Measurements from ENCODE around the gene DEPDC1. TPM values are rescaled to one million over a fixed set of nuclear protein-coding genes. Genes with fewer than 3 reads are reported as not detected.

DEPDC1 gene
- total RNA-seq, 1 donor from 2014 or later = 2.6 TPM

DNA sequence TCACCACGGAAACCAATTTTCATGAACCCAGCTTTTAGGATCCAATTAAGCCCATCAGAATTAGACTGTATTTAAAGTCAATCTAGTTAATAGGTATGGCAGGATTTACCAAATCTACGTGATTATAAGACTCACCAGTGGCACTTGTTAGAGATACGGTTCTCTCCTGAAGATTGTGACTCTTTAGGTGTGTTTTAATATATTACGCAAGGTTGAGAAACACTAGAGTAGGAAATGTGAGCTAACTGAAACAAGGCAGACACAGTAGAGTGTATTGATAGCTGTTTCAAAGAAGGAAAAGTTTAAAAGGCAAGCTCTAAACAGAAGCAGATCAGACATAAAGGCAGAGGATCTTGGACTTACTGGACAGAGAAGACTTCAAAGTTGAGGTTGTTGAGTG lies 35.9 kb downstream of the DEPDC1 start:
- Histone ChIP-seq H4K20me1 (ENCODE audit: insufficient read depth, low read length) (no peaks in the 10 kb centered on the region), H3K4me2 (ENCODE audit: low read length) (no peak overlapping the region), H3K9me3 (ENCODE audit: insufficient read depth, low read depth, low read length) (no peaks in the 10 kb centered on the region), H3K27me3 (ENCODE audit: insufficient read depth, low read length) (no peaks in the 10 kb centered on the region), H3K4me3 (ENCODE audit: insufficient read depth, low read depth, low read length) (no peak overlapping the region), H3K9ac (ENCODE audit: low read length) (no peak overlapping the region), H3K27ac (ENCODE audit: low read depth, low read length) (no peak overlapping the region), H2AFZ (ENCODE audit: low read depth, low read length) (no peak overlapping the region), H3K36me3 (ENCODE audit: insufficient read depth, low read length) (no peaks in the 10 kb centered on the region), H3K79me2 (ENCODE audit: insufficient read depth, low read length) (no peaks in the 10 kb centered on the region), H3K4me1 (ENCODE audit: insufficient read depth, low read length) (no peaks in the 10 kb centered on the region)
- no peaks in the 10 kb centered on the region for H3K4me1 Mint-ChIP-seq (ENCODE audit: low read depth, unreplicated experiment)
- DNase-seq (ENCODE audit: low read depth) = no peak
- no peak for FAIRE-seq
- H3K4me3 Mint-ChIP-seq (ENCODE audit: unreplicated experiment) = no peak overlapping the region
- H3K27ac Mint-ChIP-seq (ENCODE audit: unreplicated experiment) = no peak overlapping the region
- H3K36me3 Mint-ChIP-seq (ENCODE audit: low read depth, unreplicated experiment) = no peaks in the 10 kb centered on the region
- H3K9me3 Mint-ChIP-seq (ENCODE audit: unreplicated experiment) = peaks cover 4% of the 10 kb centered on the region
- TF ChIP-seq, protein P1, sequence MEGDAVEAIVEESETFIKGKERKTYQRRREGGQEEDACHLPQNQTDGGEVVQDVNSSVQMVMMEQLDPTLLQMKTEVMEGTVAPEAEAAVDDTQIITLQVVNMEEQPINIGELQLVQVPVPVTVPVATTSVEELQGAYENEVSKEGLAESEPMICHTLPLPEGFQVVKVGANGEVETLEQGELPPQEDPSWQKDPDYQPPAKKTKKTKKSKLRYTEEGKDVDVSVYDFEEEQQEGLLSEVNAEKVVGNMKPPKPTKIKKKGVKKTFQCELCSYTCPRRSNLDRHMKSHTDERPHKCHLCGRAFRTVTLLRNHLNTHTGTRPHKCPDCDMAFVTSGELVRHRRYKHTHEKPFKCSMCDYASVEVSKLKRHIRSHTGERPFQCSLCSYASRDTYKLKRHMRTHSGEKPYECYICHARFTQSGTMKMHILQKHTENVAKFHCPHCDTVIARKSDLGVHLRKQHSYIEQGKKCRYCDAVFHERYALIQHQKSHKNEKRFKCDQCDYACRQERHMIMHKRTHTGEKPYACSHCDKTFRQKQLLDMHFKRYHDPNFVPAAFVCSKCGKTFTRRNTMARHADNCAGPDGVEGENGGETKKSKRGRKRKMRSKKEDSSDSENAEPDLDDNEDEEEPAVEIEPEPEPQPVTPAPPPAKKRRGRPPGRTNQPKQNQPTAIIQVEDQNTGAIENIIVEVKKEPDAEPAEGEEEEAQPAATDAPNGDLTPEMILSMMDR (IDR thresholded peaks at IDR 0.05; ENCODE audit: insufficient read depth, low read depth, low read length) = no peak
- no peak for TF ChIP-seq EZH2 (IDR thresholded peaks at IDR 0.05; ENCODE audit: insufficient read depth, low read length)
- H3K27me3 Mint-ChIP-seq (ENCODE audit: low read depth, unreplicated experiment) = no peaks in the 10 kb centered on the region

DNA sequence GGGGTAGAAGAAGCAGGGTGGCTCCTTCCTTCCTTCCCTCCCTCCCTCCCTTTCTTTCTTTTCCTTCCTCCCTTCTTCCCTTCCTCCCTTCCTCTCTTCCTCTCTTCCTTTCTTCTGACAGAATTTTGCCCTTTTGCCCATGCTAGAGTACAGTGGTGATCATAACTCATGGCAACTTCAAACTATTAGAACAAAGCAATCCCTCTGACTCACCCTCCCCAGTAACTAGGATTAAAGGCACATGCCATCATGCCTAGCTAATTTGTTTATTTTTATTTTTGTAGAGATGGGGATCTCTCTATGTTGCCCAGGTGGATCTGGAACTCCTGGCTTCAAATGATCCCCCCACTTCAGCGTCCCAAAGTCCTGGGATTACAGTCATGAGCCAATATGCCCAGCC lies 37.1 kb downstream of the DEPDC1 start:
- H3K36me3 ChIP-seq (ENCODE audit: insufficient read depth, low read length) = no peaks in the 10 kb centered on the region
- no peak overlapping the region for H3K4me2 ChIP-seq (ENCODE audit: low read length)
- H3K79me2 ChIP-seq (ENCODE audit: insufficient read depth, low read length) = no peaks in the 10 kb centered on the region
- H3K27me3 ChIP-seq (ENCODE audit: insufficient read depth, low read length) = no peaks in the 10 kb centered on the region
- Mint-ChIP-seq H3K4me1 (ENCODE audit: low read depth, unreplicated experiment) (no peaks in the 10 kb centered on the region), H3K27ac (ENCODE audit: unreplicated experiment) (no peak overlapping the region), H3K9me3 (ENCODE audit: unreplicated experiment) (peaks cover 6% of the 10 kb centered on the region), H3K27me3 (ENCODE audit: low read depth, unreplicated experiment) (no peaks in the 10 kb centered on the region), H3K36me3 (ENCODE audit: low read depth, unreplicated experiment) (no peaks in the 10 kb centered on the region), H3K4me3 (ENCODE audit: unreplicated experiment) (no peak overlapping the region)
- no peak overlapping the region for H3K27ac ChIP-seq (ENCODE audit: low read depth, low read length)
- H3K4me3 ChIP-seq (ENCODE audit: insufficient read depth, low read depth, low read length) = no peak overlapping the region
- TF ChIP-seq EZH2 (IDR thresholded peaks at IDR 0.05; ENCODE audit: insufficient read depth, low read length) = no peak
- TF ChIP-seq, protein P1 (IDR thresholded peaks at IDR 0.05; ENCODE audit: insufficient read depth, low read depth, low read length) = no peak
- peak; percentile 28 for DNase-seq (ENCODE audit: low read depth)
- no peaks in the 10 kb centered on the region for H3K4me1 ChIP-seq (ENCODE audit: insufficient read depth, low read length)
- no peak overlapping the region for H3K9ac ChIP-seq (ENCODE audit: low read length)
- no peaks in the 10 kb centered on the region for H3K9me3 ChIP-seq (ENCODE audit: insufficient read depth, low read depth, low read length)
- no peak for FAIRE-seq
- H2AFZ ChIP-seq (ENCODE audit: low read depth, low read length) = no peak overlapping the region
- H4K20me1 ChIP-seq (ENCODE audit: insufficient read depth, low read length) = no peaks in the 10 kb centered on the region

DNA sequence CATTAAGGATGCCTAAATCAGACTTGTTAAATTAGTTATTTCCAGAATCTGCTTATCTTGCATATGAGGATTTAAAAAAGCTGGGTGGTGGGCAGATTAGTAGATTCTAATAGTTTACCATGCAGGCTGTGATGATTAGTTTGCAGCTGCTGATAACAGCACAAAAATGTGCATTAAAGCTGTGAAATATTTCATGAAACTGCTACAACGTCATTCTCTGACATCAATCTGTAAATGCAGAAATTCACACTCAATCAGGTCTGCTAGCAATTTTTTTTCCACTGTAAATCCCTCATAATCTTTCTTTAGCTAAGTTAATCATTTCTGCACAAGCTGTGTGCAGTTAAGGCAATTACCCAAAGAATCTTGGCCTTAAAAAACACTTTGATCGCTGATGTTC lies 37.8 kb downstream of the DEPDC1 start:
- no peaks in the 10 kb centered on the region for H4K20me1 ChIP-seq (ENCODE audit: insufficient read depth, low read length)
- H3K4me3 Mint-ChIP-seq (ENCODE audit: unreplicated experiment) = no peak overlapping the region
- H3K4me2 ChIP-seq (ENCODE audit: low read length) = no peak overlapping the region
- no peak overlapping the region for H3K27ac Mint-ChIP-seq (ENCODE audit: unreplicated experiment)
- TF ChIP-seq, protein P1 (IDR thresholded peaks at IDR 0.05; ENCODE audit: insufficient read depth, low read depth, low read length) = no peak
- TF ChIP-seq EZH2 (IDR thresholded peaks at IDR 0.05; ENCODE audit: insufficient read depth, low read length) = no peak
- H3K27me3 Mint-ChIP-seq (ENCODE audit: low read depth, unreplicated experiment) = no peaks in the 10 kb centered on the region
- no peak overlapping the region for H3K9ac ChIP-seq (ENCODE audit: low read length)
- no peaks in the 10 kb centered on the region for H3K4me1 ChIP-seq (ENCODE audit: insufficient read depth, low read length)
- H3K27me3 ChIP-seq (ENCODE audit: insufficient read depth, low read length) = no peaks in the 10 kb centered on the region
- H3K4me1 Mint-ChIP-seq (ENCODE audit: low read depth, unreplicated experiment) = no peaks in the 10 kb centered on the region
- no peaks in the 10 kb centered on the region for H3K79me2 ChIP-seq (ENCODE audit: insufficient read depth, low read length)
- H3K9me3 ChIP-seq (ENCODE audit: insufficient read depth, low read depth, low read length) = no peaks in the 10 kb centered on the region
- no peaks in the 10 kb centered on the region for H3K36me3 ChIP-seq (ENCODE audit: insufficient read depth, low read length)
- H3K27ac ChIP-seq (ENCODE audit: low read depth, low read length) = no peak overlapping the region
- no peak overlapping the region for H2AFZ ChIP-seq (ENCODE audit: low read depth, low read length)
- H3K4me3 ChIP-seq (ENCODE audit: insufficient read depth, low read depth, low read length) = no peak overlapping the region
- DNase-seq (ENCODE audit: low read depth) (no peak), FAIRE-seq (no peak)
- no peaks in the 10 kb centered on the region for H3K36me3 Mint-ChIP-seq (ENCODE audit: low read depth, unreplicated experiment)
- H3K9me3 Mint-ChIP-seq (ENCODE audit: unreplicated experiment) = peaks cover 7% of the 10 kb centered on the region
